Esophagus mucosa (tissue), 1 donor: Measurements from ENCODE around the gene RRP8. TPM values are rescaled to one million over a fixed set of nuclear protein-coding genes. Genes with fewer than 3 reads are reported as not detected.

Experiments
- total RNA-seq: library from RNA; stranded (reverse); gene quantifications from one replicate; pipeline ENCODE4 v1.2.4, GENCODE V29; 2023
- donor health status: DM: yes; HTN: yes; CAD: no.

RRP8 gene
- total RNA-seq, 1 donor from 2014 or later = 13.2 TPM

Other genes with a start within 250 kb of the RRP8 start
- gene SMPD1, start 213.1 kb downstream of the RRP8 start, total RNA-seq = 10.3 TPM
- gene APBB1, start 184.5 kb downstream of the RRP8 start, total RNA-seq = 2.6 TPM
- 0.64 TPM for gene HPX, start 162.6 kb downstream of the RRP8 start, total RNA-seq
- 2.7 TPM for gene TRIM3, start 129.7 kb downstream of the RRP8 start, total RNA-seq
- 36.3 TPM for gene ARFIP2, start 122.3 kb downstream of the RRP8 start, total RNA-seq
- gene TIMM10B, start 122.1 kb downstream of the RRP8 start, total RNA-seq = 24.8 TPM
- gene DNHD1, start 106.3 kb downstream of the RRP8 start, total RNA-seq = 4.9 TPM
- gene ILK, start 158 bp upstream of the RRP8 start, total RNA-seq = 32.4 TPM
- 101 TPM for gene TAF10, start 8.6 kb upstream of the RRP8 start, total RNA-seq
- gene TPP1, start 15.8 kb upstream of the RRP8 start, total RNA-seq = 38.7 TPM
- 1.4 TPM for gene DCHS1, start 52.2 kb upstream of the RRP8 start, total RNA-seq
- gene MRPL17, start 79.7 kb upstream of the RRP8 start, total RNA-seq = 37.1 TPM
- 0.04 TPM for gene OR2AG2, start 168.4 kb upstream of the RRP8 start, total RNA-seq
- gene OR2AG1, start 179.4 kb upstream of the RRP8 start, total RNA-seq = not detected
- 0.08 TPM for gene OR6A2, start 196.1 kb upstream of the RRP8 start, total RNA-seq
- not detected for gene OR10A5, start 242.1 kb upstream of the RRP8 start, total RNA-seq